Lung microvascular endothelial cell (primary cell): ENCODE results near the gene BFSP1. TPM values are rescaled to one million over a fixed set of nuclear protein-coding genes. Genes with fewer than 3 reads are reported as not detected.

Experiments used
- DNase-seq, 2 donors: peaks; one replicate each; pipeline versions ENCODE4 v3.0.0 to v3.0.0-alpha.2; 2010; ENCODE audit warnings: low read depth in 2 of 2
- total RNA-seq: library from RNA; depleted of rRNA; stranded (reverse); fragments of >200 nt; gene quantifications from 2 replicates; pipeline ENCODE4 v1.2.1, GENCODE V29; 2014

The BFSP1 gene
- 0.60 and 1.7 TPM in 2 replicates for total RNA-seq

GRCh38 chr20:17530716-17531664, at the start of gene BFSP1:
BFSP1 (minus strand) TSS chr20:17531379; CDS start chr20:17531329, 50 bp downstream.
- peak; percentile 65 to 70 for DNase-seq

- DNase-seq = no peak
These were observed 49.7 kb upstream of the BFSP1 start for GRCh38 chr20:17580895-17581294.

GRCh38 chr20:17579369-17580039, 48.3 kb upstream of the BFSP1 start:
- peak in 1 of 2 donors; percentile 58 for DNase-seq

- no peak for DNase-seq
These were observed 45.0 kb upstream of the BFSP1 start for GRCh38 chr20:17576215-17576614.

GRCh38 chr20:17573463-17573862, 42.3 kb upstream of the BFSP1 start:
- no peak for DNase-seq

GRCh38 chr20:17572034-17572638, 41.0 kb upstream of the BFSP1 start:
- no peak for DNase-seq

- DNase-seq = peak in 1 of 2 donors; percentile 39
These were observed 40.0 kb upstream of the BFSP1 start for GRCh38 chr20:17571153-17571527.

- peak; percentile 54 to 67 for DNase-seq
These were observed 39.4 kb upstream of the BFSP1 start for GRCh38 chr20:17570347-17571152.

- peak; percentile 96 to 97 for DNase-seq
These were observed 38.6 kb upstream of the BFSP1 start, which contains the start of gene DSTN for GRCh38 chr20:17569616-17570346. DSTN (plus strand) TSS chr20:17570075; CDS start chr20:17570209, 134 bp downstream.

- peak; percentile 98 for DNase-seq
These were observed 37.9 kb upstream of the BFSP1 start for GRCh38 chr20:17568972-17569521.

GRCh38 chr20:17568045-17568788, 37.0 kb upstream of the BFSP1 start:
- no peak for DNase-seq

- no peak for DNase-seq
These were observed 35.2 kb upstream of the BFSP1 start for GRCh38 chr20:17566345-17566744.

- peak in 1 of 2 donors; percentile 21 for DNase-seq
These were observed 34.1 kb upstream of the BFSP1 start for GRCh38 chr20:17565169-17565845.

- peak in 1 of 2 donors; percentile 42 for DNase-seq
These were observed 31.7 kb upstream of the BFSP1 start for GRCh38 chr20:17562804-17563305.

GRCh38 chr20:17560344-17561074, 29.3 kb upstream of the BFSP1 start:
- DNase-seq = peak; percentile 45 to 46

GRCh38 chr20:17559338-17559737, 28.2 kb upstream of the BFSP1 start:
- DNase-seq = no peak

GRCh38 chr20:17558941-17559304, 27.7 kb upstream of the BFSP1 start:
- no peak for DNase-seq
